ENCODE results near the gene FAM9B.
"Not testable (repeated sequence)": the region's sequence is repeated elsewhere in the genome, so short reads cannot be mapped to it uniquely, and the experiment has no call there.

Gene FAM9B

DNA sequence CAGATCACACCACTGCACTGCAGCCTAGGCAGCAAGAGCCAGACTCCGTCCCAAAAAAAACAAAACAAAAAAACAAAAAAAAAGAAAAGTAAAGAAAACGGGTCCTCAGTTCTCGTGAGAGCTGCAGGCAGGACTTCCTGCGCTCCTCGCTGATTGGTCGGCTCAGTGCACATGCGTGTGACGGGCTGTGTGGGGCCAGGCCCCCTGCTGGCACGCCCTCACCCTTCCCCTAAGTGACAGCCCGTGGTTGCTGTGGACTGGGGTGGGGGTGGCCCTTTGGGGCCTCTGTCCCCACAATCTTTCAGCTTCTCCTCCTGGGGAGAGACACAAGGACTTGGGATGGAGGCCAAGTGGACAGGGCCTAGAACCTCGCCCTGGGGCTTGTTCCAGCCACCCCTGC, at the start of gene FAM9B:
FAM9B (minus strand) TSS at position 139 of the 400 bp plus-strand sequence. CDS start 1,141 bp downstream, outside the sequence.
- DNase-seq: no peak

DNA sequence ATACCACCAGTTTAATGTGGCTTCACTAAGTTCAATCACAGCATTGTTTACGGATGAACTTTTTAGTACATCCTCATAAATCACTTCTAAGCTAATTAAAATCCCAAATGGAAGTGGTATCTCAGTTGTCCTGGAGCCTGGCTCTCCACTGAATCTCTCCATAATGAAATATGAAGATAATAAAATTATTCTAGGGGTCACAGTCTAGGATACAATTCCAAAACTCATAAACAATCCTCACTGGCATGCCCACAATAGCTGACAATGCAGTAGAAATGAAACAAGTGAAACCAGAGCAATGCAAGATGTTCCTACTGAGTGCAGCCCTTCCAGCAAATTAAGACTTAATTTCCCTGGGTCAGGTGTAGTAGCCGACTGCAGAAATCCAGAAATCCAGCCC, 47.3 kb upstream of the FAM9B start:
- DNase-seq: no peak

DNA sequence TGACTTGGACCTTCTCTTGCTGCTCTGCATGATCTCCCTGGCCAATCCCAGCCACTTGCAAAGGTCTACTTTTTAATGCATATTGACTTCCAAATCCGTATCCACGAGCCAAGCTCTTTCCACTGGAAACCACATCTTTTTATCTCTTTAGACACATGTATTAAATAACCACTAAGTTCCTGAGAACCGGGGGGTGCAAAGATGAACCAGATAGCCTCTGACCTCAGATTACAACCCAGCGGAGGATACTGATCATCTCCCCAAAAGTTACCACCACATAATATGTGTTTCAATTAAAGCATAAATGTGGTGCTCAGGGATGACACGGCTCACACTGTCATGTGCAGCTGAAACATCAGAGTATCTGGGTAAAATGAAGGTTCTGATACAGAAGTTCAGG, 40.4 kb upstream of the FAM9B start:
- no peak for DNase-seq

DNA sequence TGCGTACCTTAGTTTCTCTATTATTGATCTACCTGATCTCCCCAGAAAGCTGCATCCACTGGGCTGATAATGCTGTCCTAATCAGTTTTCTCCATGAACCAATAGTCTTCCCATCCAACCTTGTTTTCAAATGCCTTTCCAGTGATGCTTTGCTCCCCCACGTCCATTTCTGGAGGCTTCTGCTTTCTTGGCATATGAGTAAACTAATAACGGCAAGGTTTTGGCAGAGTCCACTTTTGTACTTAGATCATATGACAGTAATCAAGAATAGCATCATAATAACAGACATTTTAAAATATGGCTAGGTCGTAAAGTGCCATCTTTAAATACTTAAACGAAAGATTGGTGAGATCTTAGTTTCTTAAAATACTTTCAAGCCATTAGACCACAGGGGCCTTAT, 38.4 kb upstream of the FAM9B start:
- DNase-seq: no peak

DNA sequence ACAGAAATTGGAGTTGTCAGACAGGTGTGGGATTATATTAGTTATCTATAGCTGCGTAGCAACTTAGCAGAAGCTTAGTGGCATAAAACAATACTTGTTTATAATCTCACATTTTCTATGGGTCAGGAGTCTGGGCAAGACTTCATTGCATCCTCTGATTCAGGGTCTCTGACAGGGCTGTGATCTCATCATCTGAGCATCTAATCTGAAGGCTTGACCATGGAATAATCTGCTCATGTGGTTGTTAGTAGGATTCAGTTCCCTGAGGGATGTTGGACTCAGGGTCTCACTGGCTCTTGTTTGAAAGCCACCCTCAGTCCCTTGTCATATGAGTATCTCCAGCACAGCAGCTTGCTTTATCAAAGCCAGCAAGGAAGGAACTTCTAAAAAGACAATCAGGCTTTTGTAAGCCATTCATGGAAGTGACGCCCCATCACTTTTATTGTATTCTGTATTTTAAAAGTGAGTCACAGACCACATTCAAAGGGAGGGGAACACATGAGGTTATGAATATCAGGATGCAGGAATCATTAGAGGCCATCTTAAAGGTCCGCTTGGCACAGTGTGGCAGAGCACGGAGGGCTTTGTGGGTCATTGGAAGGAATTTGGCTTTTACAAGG, 37.2 kb upstream of the FAM9B start:
- no peak for DNase-seq

DNA sequence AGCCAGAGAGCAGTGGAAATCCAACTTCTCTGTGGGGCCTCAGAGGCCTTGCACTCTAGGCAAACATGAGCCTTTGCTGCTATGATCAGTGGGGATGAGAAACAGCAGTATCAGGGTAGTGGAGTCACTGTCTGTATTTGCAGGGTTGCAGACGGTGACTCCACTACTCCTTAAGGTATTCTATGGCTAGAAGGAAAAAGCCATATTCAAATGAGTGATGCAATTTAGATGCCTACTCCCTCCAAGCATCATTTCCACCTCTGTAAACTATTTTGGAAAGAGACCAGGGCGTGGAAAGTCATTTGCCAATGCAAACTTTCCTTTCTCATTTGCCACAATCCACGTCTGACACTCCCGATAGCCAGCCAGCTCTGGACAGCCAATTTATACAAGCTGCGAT, 35.6 kb upstream of the FAM9B start:
- no peak for DNase-seq

DNA sequence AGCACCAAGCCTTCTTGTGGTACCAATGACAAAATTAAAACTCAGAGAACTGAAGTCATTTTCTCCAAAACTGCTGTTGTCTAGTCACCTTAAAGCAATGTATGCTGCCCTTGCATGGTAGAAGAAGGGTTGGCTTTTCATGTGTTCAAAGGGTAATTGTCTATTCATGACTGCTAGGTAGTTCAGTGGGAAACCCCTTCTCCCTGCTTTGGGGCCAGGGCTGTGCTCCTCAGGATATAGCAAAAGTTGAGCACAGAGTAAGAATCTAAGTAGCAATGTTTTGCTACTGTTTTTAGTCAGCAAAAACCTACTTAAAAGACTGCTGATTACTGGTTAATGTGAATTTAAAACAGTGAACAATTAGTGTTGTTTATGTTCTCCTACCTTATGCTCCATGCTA, 30.8 kb upstream of the FAM9B start:
- no peak for DNase-seq

DNA sequence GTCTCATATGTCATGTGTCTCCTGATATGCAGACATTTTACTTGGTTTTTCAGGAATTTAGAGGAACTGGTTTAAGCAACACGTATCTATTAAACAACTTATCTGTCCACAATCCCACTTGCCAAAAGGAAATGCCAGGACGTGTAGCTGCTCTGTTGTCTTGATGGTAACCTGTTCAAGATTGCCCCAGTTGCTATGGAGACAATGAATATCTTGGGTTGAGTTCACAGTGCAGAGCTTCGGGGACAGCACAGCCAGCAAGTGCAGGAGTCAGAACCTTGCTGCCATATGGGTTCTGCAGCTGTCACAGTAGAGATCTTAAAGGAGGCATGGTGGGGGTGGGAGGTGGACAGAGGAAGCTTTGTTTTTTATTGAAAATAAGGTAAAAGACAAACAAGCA, 28.7 kb upstream of the FAM9B start:
- DNase-seq: no peak

DNA sequence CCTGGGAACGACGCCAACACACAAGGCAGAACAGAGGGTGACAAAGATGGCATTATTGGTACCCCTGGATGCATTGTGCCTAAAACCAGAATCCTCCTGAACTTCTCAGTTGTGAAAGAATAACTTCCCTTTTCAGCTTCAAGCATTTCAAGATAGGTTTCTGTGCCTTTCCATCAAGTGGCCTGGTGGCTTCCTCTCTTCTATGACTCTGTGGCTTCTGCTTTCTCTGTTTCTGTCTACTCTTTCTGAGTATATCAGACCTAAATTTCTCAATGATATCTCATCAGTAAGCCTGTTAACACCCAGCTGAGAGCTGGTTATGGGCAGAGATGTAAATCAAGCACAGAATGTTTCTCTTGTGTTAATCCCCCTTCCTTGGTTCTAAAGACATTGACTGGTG, 21.4 kb upstream of the FAM9B start:
- no peak for DNase-seq

DNA sequence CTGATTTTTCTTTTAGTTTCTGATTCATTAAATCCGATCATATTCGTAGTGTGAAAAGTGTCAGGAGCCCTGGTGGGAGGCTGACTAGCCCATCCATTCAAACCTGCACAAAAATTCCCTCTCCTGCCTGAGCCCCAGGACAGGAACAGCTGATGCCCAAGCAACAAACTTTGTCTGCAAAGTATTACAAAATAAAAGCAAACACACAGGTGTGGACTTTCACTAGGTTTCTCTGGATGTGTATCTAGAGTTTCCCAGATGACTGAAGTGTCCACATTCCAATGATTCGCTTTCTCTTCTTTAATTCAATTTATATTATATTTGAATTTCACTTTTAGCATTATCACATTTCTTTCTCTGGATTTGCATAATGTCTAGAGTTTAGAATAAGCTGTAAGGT, 18.2 kb upstream of the FAM9B start:
- no peak for DNase-seq

DNA sequence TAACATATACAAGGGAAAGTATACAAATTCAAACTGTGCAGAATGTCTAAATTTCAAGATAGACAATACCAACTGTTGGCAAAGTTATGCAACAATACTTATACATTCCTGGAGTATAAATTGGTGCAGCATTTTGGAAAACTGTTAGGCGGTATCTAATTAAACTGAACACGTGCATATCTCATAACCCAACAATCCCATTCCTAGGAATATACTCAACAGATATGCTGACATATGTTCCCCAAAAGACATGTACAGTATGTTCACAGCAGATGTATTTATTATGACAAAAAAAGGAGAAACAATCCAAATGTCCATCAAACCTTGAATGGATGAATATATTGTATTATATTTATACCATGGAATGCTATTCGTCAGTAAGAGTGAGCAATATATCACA, 16.4 kb upstream of the FAM9B start:
- DNase-seq: no peak

DNA sequence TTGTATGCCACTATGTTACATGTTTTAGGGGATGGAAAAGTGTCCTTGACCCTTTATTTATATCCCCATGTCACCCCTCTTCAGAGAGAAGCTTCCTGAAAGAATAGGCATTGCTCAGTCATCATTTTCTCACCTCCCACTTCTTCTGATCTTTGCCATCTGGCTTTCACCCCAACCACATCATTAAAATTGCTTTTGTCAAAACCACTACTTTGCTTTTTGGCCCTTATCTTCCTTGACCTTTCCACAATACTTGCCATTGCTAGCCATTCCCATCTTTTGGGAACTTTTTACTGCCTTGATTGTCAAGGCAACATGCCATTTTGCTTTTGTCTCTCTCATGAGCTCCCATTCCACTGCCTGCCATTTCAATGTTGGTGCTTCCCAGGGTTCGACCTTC, 14.9 kb upstream of the FAM9B start:
- no peak for DNase-seq

DNA sequence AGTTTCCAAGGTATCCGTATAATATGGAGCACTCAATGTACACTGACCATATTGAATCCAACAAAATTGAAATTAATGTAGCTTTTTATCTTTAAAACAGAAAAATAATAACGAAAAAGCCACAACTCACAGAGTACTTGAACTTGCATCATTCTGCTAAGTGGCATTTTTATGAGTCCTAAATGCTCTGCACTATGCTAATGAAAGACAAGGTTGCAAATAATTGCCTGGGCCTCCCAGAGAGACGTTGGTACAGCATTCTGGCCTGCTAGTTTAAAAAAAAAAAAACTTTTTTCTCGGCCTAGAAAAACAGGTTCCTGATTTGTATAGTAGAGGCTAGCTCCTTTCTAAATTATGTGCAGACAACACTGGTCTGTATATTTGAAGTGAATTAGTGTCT, 4.3 kb upstream of the FAM9B start:
- DNase-seq: no peak

DNA sequence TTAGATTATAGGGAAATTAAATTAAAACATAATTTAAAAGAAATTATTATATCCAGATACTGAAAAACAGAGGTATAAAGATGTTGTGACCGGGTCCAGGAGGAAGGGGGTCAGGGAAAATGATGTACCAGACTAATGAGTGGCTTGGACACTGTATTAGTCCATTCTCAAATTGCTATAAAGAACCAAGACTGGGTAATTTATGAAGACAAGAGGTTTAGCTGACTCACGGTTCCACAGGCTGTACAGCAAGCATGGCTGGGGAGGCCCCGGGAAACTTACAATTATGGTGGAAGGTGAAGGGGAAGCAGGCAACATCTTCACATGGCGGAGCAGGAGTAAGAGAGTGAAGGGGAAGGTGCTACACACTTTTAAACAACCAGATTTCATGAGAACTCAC, 3.4 kb upstream of the FAM9B start:
- DNase-seq: no peak

DNA sequence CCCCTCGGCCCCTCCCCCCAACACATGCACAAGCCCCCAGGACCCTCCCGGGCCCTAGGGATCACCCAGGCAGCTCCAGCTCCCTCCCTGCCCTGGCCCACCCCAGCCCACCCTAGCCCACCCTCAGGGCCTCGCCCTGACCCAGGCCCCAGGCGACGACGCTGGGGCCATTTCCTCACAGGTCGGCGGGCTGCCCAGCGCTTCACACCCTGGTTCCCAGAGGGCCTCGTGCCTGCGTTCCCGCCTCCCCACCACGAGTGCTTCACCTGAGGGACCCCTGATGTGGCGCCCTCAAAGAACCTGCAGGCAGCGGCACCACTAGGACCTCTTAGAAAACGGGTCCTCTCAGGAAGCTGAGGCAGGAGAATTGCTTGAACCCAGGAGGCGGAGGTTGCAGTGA, 341 bp downstream of the FAM9B start:
- no peak for DNase-seq

DNA sequence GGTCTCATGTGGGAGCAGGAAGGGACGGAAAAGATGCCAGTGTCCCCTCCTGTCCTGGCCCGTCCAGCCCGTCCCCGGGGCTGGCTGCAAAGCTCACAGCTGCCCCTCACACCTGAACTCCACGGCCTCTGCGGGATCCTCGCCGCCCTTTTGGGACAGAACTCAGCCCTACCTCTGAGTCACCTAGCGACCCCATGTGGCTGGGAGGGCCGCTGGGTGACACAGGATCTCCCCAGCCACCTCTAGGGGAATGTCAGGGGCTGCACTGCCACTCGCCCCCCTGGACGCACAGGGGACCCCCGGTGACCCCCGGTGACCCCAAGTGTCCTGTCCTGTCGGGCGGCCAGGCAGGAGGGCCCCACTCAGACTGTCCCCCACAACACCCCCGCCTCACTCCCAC, 748 bp downstream of the FAM9B start:
- no peak for DNase-seq

DNA sequence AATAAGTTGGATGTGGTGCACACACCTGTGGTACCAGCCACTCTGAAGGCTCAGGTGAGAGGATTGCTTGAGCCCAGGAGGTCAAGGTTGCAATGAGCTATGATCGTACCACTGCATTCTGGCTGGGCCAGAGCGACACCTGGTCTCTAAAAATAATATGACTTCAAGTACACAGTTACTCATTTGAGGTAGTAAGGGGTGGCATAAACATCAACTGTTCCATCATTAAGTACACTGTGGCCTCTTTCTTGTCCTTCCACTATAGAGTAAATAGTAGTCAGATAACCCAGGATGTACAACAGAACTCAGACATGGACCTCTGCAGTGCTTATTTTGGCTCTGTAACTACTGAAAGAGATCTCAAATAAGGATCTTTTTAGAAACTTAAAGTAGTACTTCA, 10.6 kb downstream of the FAM9B start:
- DNase-seq: no peak

DNA sequence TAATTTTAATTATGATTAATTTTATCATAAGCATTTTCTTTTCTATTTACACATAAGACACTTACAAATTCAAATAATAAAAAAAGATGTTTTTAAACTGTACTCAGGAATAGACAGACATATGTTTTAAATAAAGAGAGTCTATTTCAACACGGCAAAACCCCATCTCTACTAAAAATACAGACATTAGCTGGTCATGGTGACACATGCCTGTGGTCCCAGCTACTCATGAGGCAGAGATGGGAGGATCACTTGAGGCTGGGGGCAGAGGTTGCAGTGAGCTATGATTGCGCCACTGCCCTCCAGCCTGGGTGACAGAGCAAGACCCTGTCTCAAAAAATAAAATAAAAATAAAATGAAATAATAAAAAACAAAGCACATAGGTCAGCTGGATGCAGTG, 14.8 kb downstream of the FAM9B start:
- no peak for DNase-seq

DNA sequence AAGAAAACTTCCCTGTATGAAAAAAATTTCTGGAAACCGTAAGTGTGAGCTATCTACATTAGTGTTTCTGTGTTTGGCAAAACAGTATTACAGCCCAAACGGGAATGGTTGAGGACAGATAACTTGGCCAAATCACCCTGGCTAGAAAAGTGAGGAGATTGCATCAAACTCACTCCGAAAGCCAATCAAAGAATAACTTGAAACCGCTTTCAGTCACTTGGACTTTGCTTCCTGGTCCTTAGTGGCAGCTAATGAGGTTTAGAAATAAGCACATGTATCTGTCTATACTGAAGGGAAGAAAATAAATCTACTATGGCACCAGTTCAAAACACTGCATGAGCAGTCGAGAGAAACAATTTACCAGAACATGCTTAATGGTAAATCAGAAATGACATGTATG, 15.6 kb downstream of the FAM9B start:
- not testable (repeated sequence) for DNase-seq

DNA sequence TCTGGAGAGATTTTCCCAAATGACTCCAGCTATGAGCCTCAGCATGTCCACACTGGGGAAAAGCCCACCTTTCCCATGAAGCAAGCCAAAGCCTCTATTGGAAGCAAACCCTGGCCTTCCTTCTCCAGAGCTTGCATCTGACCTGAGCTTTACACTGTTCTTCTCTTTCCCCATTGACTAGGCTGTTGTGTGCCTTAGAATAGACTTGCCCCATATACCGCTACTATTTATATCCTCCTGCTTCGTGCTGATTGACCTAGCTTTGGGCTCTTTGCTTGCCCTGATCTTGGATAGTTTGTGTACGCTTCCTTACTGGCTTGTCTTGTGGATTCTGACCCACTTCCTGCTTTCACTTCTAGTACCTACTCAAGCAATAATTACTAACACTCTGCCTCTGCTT, 30.9 kb downstream of the FAM9B start:
- DNase-seq: no peak

DNA sequence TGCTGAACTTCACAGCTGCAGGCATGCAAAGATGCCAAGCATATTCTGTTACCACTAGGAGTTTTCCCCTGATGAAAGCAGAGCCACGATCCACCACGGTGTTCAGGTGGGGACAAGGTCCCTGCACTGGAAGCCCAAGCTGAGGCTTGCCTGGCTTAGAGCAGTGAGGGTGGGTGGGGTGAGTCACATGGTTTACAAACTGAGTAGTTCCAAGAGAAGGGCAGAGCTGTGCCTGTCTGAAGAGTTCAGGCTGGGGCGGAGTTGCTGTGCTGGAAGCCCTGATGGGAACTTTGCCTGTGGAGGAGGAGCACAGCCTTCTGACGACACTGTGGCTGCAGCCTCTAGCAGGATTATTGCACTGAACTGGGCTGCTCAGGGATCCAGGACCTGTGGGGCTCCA, 45.5 kb downstream of the FAM9B start:
- DNase-seq: peak; percentile 42

DNA sequence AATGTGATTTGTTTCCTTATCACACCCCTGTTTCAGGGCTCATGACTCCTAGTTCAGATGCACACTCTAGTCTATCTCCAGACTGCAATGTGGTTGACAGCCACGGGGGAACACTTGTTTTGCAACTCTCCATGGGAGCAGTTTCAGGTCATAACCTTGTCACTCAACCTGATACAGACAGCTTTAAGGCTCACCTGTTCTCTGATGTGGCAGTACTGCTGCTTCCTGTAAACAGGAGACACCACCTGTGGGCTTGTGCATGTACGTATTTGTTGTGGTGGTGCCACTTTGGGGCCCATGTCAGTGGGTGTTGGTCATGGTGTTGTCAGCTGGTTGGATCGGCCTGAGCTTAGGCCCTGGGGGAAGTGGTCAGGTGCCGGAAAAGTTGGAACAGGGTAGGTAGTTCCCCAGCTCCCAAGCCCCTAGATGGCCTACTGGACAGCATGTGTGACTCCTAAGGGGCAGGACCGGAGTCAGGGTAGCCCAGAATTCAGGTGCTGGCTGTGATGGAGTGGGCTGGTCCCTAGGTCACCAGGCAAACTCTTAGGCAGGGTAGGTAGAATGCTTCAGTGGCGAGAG, 46.2 kb downstream of the FAM9B start:
- DNase-seq: no peak

DNA sequence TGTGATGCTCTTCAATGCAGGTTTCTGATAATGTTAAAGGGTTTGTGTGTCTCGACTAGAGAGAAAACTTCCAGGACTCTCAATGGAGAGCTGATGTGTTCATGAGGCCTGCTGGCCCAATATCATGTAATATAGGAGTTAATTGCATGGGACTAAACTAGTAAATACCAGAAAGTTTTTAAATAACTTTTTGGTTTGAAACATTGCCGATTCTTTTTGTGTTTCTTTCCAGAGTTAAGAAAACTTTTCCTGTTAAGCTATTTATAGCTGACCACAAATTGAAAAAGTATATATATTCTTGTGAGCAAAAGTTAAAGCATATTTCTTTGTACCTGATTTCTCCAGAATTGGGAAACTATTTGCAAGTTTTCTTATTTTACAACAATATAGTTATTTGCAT, 49.7 kb downstream of the FAM9B start:
- DNase-seq: no peak

DNA sequence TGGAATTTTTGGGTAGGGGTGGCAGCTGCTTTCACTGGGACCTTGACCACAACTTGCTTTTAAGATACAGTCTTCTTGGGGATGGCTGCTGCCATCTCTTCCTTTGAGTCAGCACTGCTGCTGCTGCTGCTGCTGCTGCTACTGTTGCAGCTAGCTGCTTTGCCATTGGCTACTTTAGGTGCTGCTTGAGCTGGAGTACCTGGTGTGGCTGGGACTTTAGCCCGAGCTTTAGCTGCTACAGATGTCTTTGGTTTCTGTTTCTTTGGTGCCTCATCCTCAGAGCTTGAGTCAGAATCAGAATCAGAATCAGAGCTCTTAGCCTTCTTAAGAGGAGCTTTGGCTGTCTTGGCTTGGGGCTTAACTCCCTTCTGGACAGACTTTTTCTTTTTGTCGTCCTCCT, 52.2 kb downstream of the FAM9B start:
- DNase-seq: no peak

DNA sequence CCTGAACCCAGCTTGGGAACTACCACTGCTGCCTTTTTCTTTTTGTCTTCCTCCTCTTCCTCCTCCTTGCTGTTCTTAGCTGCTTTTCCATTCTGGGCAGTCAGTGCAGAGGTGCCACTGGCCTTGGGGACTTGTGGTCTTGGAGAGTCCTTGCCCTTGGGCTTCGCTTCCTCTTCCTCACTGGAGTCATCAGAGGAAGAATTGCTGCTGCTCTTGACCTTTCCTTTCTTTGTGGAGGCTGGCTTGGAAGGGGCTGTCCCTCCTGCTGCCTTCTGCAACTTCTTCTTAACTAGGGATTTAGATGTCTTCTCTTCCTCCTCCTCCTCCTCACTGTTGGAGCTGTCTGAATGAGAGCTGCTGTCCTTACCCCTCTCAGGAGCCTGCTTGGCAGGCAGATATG, 53.2 kb downstream of the FAM9B start:
- no peak for DNase-seq
